GM08714 (cell line): Measurements from ENCODE around the gene KIAA0513.

Experiments
- H3K4me3 ChIP-seq: fragments of 200-500 bp; sonication (Bioruptor generic); 2 replicates; pipeline ENCODE4 v1.5.1; 2014; ENCODE audit warnings: mild to moderate bottlenecking, low read length, inconsistent platforms
- ZNF274 ChIP-seq: IDR thresholded peaks from 2 replicates; pipeline ENCODE4 v1.6.1; 2012; ENCODE audit warnings: mild to moderate bottlenecking, low read depth, low read length

KIAA0513 gene

DNA sequence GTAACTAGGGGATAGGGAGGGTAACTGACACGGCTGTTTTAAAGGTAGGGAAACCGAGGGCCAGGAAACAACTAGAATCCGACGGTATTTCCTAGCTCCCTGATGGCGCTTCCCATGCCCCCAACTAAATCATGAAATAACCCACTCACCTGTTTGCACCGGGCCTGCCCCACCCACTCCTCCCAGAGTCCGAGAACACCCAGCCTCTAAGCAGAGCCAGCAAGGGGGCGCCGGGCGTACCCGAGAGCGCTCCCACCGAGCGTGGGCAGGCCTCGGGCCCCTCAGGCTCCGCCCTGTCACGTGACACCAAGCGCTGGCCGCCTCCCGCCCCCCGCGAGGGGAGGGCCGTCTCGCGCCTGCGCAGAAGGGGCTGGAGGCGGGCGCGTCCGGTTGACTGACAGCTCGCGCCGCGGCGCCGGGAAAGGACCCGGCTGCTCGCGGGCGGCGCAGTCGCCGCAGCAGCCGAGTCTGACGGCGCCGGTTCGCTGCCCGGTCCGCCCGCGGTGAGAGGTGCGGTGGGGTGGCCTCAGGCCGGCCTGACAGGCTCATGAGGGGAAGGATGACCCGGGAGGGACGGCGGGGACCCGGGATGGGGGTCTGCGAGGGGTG is at the start of gene KIAA0513:
TSS of gene KIAA0513 (plus strand) at position 447 of the 609 bp plus-strand sequence. CDS start 39,277 bp downstream, outside the sequence.
- TF ChIP-seq ZNF274, result no peak
- peak within 1 kb of the TSS; percentile 94 for H3K4me3 ChIP-seq

DNA sequence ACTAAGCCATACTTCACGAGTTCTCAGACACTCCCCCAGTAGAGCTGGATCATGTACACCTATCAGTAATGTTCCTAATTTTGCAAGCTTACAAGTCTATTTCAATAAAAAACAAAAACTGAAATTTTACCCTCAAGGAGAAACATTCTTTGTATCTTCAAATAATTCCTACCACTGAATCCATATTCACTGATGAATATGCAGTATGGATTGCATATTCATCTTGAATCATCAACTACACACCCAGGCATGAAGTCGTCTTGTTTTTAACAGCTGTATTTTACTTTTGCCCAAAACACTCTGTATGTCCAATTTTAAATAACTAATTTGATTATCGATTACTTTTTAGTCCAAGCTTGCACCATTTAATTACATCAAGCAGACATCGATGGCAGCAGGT is 48.1 kb upstream of the KIAA0513 start:
- TF ChIP-seq ZNF274, result no peak
- no peak overlapping the region for H3K4me3 ChIP-seq

- no peak for TF ChIP-seq ZNF274
- H3K4me3 ChIP-seq, result no peak overlapping the region
Observed at GRCh38 chr16:84982434-84982833, 45.2 kb upstream of the KIAA0513 start.

DNA sequence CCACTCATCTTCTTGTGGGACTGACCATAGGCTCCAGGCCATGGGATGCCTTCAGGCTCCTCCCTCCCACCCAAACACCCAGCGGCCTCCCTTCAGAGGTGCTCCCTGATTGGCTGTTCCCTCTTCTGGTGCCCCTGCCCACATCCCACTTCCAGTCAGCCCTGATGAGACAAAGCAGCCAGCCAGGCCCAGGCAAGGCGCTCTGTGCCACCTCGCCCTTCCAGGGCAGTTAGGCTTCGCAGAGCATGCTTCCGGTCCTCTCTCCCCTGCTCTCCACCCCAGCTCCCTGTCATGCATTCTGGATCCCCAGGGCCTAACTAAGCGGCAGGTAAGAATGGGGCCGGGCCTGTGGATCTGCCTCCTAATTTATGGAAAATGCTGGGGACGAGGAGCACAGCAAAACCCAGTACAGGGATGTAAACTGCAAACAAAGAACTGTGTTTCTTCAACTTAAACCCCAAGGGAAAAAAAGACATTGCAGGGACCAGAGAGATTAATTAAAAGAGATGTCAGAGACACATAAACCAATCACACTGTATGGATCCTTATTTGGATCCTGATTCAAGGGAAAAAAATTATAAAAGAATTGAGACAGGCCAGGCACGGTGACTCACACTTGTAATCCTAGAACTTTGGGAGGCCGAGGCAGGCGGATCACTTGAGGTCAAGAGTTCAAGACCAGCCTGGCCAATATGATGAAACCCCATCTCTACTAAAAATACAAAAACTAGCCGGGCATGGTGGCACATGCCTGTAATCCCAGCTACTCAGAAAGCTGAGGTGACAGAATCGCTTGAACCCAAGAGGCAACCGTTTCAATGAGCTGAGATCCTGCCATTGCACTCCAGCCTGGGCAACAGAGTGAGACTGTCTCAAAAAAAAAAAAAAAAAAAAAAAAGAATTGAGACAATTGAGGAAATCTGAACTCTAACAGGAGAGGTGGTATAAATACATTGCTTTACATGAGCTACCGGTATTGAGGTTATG is 42.2 kb upstream of the KIAA0513 start:
- H3K4me3 ChIP-seq, result no peak overlapping the region
- TF ChIP-seq ZNF274, result no peak

DNA sequence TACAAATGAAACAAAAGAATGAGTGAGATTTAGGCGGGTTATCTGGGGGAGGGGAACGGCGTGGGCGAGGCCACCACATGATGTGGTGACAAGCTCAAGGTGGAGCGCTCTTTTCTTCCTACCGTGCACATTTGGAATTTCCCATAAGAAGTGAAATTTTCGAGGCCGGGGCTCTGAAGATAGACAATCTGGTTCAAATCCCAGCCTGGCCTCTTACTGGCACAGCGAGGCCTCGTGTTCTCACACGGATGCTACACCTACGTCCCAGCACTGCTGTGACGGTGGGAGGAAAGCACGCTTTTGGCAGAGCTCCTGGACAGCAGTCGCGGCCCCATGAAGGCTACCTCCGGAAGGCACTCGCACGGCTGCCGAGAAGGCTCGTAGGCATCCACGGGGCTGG is 41.5 kb upstream of the KIAA0513 start:
- TF ChIP-seq ZNF274, result no peak
- H3K4me3 ChIP-seq, result no peak overlapping the region

DNA sequence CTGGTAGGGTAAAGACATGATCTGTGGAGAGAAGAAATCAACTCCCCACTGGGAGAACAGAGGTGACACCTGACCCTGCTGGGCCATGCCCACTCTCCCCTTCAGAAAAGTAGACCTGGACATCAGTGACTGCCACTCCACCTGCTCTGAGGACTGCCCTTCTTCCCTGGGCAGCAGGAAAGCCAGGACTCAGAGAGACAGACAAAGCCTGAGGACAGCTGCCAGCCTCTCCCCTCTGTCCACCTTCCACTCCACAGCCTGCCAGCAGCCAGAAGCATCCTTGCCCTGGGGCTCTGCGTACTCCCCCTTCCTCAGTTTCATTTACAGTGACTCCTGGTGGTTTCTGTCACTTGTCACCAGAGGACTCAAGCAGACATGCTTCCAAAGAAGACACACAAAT is 40.7 kb upstream of the KIAA0513 start:
- H3K4me3 ChIP-seq, result no peak overlapping the region
- no peak for TF ChIP-seq ZNF274

GRCh38 chr16:84988328-84989080 is 39.1 kb upstream of the KIAA0513 start:
- TF ChIP-seq ZNF274, result no peak
- no peak overlapping the region for H3K4me3 ChIP-seq

DNA sequence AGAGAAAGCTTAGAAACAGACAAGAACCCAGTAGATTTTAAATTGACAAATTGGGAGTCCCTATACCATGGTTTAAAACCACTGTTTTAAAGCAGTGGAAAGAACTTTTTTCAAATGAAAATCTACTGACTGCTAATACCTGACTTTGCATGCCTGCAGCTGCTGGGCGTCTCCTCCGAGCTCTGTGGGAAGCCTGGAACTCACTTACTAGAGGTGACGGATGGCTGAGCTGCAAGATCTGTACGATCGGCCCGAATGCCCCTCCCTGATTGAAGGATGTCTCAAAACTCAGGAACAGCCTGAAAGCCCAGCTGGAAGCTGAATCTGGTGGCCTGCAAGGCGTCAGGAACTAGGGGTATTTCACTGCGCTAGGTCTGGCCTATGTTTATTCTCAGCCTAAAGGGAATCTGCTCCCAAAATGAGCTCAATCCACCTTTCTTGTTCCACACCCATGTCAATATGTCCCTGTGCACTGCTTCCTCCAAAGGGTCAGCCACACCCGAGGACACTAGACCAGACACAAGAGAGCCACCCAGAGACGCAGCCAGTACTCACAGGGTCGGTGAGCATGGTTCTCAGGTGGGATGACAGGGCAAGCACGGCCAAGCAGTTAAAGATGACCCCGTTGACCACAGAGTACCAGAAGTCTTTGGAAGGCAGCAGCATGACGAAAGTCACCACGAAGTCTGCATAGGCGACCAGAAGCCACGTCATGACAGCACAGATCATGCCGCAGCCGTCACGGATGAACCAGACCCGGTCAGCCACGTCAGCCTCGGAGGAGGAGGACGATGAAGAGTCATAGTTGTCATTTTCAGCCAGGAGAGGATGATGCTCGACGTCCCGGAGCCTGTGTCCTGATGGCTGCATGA is 37.6 kb upstream of the KIAA0513 start:
- H3K4me3 ChIP-seq, result no peak overlapping the region
- TF ChIP-seq ZNF274, result no peak

DNA sequence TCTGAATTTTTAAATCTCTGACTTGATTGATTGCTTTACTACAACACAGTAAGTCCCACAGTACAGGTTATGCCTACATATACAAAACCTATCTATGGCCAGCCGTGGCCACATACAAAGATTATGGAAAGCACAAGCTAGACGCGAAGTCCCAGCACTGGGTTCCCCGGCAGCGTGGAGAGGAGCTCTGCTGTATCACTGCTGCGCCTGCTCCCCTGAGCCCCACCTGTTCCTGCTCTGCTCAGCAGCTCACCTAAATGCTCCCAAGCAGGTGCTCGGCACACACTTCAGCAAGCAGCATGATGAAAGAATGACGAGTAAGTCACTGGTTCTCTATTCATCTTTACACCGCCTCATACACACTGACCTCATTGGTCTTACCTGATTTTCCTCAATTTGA is 36.8 kb upstream of the KIAA0513 start:
- no peak overlapping the region for H3K4me3 ChIP-seq
- TF ChIP-seq ZNF274, result no peak

GRCh38 chr16:84992717-84993075 is 34.9 kb upstream of the KIAA0513 start:
- TF ChIP-seq ZNF274, result no peak
- H3K4me3 ChIP-seq, result no peak overlapping the region

- TF ChIP-seq ZNF274, result no peak
- no peak overlapping the region for H3K4me3 ChIP-seq
Observed at GRCh38 chr16:84993926-84994325, 33.7 kb upstream of the KIAA0513 start.

DNA sequence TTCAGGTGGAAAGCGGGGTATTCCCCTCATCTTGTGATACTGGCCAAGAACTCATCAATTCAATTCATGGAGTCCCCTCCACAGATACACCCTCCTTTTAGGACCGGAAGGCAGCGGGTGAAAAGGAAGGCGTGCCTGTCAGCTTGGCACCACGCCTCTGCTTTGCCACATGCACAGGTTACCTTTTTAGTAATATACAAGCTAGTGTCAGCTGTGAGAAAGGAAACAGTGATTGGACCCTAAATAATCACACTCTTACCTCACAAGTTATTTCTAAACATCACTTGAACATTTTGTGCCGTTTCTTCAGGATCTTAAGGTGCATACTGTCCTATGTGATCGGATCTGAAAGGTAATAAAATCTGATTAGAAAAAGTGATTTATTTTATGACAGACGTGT is 31.9 kb upstream of the KIAA0513 start:
- no peak overlapping the region for H3K4me3 ChIP-seq
- no peak for TF ChIP-seq ZNF274

GRCh38 chr16:84996365-84996764 is 31.2 kb upstream of the KIAA0513 start:
- no peak for TF ChIP-seq ZNF274
- H3K4me3 ChIP-seq, result no peak overlapping the region

GRCh38 chr16:84999200-84999599 is 28.4 kb upstream of the KIAA0513 start:
- TF ChIP-seq ZNF274, result no peak

More at GRCh38 chr16:84999200-84999599, 28.4 kb upstream of the KIAA0513 start:
- H3K4me3 ChIP-seq, result no peak overlapping the region
